ENCODE measurements around the gene SETD1B.

DNA sequence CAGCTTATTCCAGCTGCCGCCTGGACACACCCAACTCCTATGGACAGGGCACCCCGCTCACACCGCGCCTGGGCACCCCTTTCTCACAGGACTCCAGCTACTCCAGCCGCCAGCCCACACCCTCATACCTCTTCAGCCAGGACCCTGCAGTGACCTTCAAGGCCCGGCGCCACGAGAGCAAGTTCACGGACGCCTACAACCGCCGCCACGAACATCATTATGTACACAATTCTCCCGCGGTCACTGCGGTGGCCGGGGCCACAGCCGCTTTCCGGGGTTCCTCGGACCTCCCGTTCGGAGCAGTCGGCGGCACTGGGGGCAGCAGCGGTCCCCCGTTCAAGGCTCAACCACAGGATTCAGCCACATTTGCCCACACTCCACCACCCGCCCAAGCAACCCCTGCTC lies 5.9 kb downstream of the SETD1B start:
- TF ChIP-seq EZH2 (IDR thresholded peaks at IDR 0.05; ENCODE audit: borderline replicate concordance, insufficient read depth, low read length, poor library complexity, severe bottlenecking) (no peak), SMC3 (conservative IDR thresholded peaks at IDR 0.05; ENCODE audit: poor library complexity) (no peak), CTCF (IDR thresholded peaks at IDR 0.05; ENCODE audit: poor library complexity, severe bottlenecking) (no peak)

Measured in neural cell (in vitro differentiated cells).